ENCODE measurements around the gene STPG3. TPM values are rescaled to one million over a fixed set of nuclear protein-coding genes. Genes with fewer than 3 reads are reported as not detected.

Gene STPG3
- polyA plus RNA-seq, 2 of the 4 experiments (the other 2 are of a cell fraction), result not detected

DNA sequence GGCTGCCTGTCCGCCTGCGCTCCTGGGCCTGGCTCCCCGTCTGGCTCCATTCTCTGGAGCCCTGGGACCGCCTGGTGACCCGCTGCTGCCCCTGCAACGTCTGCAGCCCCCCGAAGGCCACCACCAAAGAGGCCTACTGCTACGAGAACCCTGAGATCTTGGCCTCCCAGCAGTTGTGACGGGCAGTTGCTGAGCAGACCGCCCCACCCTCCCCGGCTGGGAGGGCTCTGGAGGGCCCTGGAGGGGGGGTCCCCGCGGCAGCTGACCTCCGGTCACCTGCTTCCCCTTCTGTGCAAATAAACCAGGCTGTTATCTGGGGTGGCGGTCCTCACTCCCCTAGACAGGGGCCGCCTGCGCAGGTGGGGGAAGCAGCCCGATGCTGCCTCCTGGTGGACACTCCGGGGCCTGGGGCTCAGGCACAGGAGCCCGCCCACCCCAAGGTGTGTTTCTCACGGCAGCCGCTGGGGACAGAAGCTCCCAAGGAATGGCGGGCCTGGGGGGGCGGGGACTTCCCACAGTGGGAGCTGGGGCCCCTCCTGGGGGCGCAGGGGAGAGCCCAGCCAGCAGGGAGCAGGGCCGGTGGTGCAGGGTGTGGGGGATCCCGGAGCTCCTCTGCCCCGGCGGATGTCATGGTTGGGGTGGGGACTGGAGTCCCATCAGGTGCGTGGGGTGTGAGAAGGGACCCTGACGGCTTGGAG lies 14.7 kb upstream of the STPG3 start:
- no peak for TF ChIP-seq FOSL2 (IDR thresholded peaks at IDR 0.05)
- no peak for TF ChIP-seq FOSL2 (CRISPR knock-in tag; IDR thresholded peaks at IDR 0.05)
- TF ChIP-seq, protein P1, sequence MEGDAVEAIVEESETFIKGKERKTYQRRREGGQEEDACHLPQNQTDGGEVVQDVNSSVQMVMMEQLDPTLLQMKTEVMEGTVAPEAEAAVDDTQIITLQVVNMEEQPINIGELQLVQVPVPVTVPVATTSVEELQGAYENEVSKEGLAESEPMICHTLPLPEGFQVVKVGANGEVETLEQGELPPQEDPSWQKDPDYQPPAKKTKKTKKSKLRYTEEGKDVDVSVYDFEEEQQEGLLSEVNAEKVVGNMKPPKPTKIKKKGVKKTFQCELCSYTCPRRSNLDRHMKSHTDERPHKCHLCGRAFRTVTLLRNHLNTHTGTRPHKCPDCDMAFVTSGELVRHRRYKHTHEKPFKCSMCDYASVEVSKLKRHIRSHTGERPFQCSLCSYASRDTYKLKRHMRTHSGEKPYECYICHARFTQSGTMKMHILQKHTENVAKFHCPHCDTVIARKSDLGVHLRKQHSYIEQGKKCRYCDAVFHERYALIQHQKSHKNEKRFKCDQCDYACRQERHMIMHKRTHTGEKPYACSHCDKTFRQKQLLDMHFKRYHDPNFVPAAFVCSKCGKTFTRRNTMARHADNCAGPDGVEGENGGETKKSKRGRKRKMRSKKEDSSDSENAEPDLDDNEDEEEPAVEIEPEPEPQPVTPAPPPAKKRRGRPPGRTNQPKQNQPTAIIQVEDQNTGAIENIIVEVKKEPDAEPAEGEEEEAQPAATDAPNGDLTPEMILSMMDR (IDR thresholded peaks at IDR 0.05), result peak; percentile 97
- peak; percentile 76 to 84 for TF ChIP-seq RAD21 (conservative IDR thresholded peaks at IDR 0.05 in 1 of 2, IDR thresholded peaks at IDR 0.05 in 1 of 2)
- peak; percentile 70; the same call in 1 of the 2 replicates for TF ChIP-seq MAZ (IDR thresholded peaks at IDR 0.05; ENCODE audit: borderline replicate concordance, low read depth, low read length)
- TF ChIP-seq, protein P2, sequence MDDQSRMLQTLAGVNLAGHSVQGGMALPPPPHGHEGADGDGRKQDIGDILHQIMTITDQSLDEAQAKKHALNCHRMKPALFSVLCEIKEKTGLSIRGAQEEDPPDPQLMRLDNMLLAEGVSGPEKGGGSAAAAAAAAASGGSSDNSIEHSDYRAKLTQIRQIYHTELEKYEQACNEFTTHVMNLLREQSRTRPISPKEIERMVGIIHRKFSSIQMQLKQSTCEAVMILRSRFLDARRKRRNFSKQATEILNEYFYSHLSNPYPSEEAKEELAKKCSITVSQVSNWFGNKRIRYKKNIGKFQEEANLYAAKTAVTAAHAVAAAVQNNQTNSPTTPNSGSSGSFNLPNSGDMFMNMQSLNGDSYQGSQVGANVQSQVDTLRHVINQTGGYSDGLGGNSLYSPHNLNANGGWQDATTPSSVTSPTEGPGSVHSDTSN (IDR thresholded peaks at IDR 0.05), result 0 out of 2 replicates have a peak, but pooled peaks have one; percentile 16
- TF ChIP-seq, protein P3, sequence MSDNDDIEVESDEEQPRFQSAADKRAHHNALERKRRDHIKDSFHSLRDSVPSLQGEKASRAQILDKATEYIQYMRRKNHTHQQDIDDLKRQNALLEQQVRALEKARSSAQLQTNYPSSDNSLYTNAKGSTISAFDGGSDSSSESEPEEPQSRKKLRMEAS (IDR thresholded peaks at IDR 0.05), result peak; percentile 54
- peak; percentile 84 for TF ChIP-seq SMC3 (IDR thresholded peaks at IDR 0.05)
- TF ChIP-seq, protein P4, sequence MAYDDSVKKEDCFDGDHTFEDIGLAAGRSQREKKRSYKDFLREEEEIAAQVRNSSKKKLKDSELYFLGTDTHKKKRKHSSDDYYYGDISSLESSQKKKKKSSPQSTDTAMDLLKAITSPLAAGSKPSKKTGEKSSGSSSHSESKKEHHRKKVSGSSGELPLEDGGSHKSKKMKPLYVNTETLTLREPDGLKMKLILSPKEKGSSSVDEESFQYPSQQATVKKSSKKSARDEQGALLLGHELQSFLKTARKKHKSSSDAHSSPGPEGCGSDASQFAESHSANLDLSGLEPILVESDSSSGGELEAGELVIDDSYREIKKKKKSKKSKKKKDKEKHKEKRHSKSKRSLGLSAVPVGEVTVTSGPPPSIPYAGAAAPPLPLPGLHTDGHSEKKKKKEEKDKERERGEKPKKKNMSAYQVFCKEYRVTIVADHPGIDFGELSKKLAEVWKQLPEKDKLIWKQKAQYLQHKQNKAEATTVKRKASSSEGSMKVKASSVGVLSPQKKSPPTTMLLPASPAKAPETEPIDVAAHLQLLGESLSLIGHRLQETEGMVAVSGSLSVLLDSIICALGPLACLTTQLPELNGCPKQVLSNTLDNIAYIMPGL (CRISPR knock-in tag; IDR thresholded peaks at IDR 0.05; ENCODE audit: borderline replicate concordance), result 0 out of 2 replicates have a peak, but pooled peaks have one; percentile 18
- TF ChIP-seq, protein P5, sequence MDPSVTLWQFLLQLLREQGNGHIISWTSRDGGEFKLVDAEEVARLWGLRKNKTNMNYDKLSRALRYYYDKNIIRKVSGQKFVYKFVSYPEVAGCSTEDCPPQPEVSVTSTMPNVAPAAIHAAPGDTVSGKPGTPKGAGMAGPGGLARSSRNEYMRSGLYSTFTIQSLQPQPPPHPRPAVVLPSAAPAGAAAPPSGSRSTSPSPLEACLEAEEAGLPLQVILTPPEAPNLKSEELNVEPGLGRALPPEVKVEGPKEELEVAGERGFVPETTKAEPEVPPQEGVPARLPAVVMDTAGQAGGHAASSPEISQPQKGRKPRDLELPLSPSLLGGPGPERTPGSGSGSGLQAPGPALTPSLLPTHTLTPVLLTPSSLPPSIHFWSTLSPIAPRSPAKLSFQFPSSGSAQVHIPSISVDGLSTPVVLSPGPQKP (IDR thresholded peaks at IDR 0.05; ENCODE audit: low read depth, low read length), result no peak
- no peak for TF ChIP-seq TFCP2L1 (CRISPR knock-in tag; IDR thresholded peaks at IDR 0.05)
- TF ChIP-seq CHD2 (IDR thresholded peaks at IDR 0.05; ENCODE audit: low read length, partially characterized antibody), result no peak
- CTCF ChIA-PET, result interaction anchor here (0.6 to 13.1 kb wide), 67 partner anchors 8 to 431 kb away, joined by 3 to 236 read pairs (median 5); partner anchors contain the start of genes ANAPC2, CYSRT1, DPP7 and FUT7
- peak overlapping the region; percentile 65 for H3K4me2 ChIP-seq
- DNase-seq (ENCODE audit: low read depth in 1 of 2, low spot score in 1 of 2) (peak; percentile 82 to 93), FAIRE-seq (no peak), ATAC-seq (peak; percentile 20 to 69)
- no peaks in the 10 kb centered on the region for H3K9me3 ChIP-seq
- H3K4me1 ChIP-seq, result peaks cover 35% of the 10 kb centered on the region
- peak overlapping the region in 1 of 2 experiments; percentile 63; a peak in 3 of 6 replicates for H3K27ac ChIP-seq
- H3K4me3 ChIP-seq, result no peak overlapping the region
- WGBS (ENCODE audit: missing lambda C conversion rate), result 38% methylated on average over 20 of the region's 31 CpGs
- POLR2A ChIA-PET, result interaction anchor here (0.6 to 1.8 kb wide), 3 partner anchors 13 to 106 kb away, joined by 3 to 5 read pairs (median 4); no protein-coding TSS in a partner anchor

DNA sequence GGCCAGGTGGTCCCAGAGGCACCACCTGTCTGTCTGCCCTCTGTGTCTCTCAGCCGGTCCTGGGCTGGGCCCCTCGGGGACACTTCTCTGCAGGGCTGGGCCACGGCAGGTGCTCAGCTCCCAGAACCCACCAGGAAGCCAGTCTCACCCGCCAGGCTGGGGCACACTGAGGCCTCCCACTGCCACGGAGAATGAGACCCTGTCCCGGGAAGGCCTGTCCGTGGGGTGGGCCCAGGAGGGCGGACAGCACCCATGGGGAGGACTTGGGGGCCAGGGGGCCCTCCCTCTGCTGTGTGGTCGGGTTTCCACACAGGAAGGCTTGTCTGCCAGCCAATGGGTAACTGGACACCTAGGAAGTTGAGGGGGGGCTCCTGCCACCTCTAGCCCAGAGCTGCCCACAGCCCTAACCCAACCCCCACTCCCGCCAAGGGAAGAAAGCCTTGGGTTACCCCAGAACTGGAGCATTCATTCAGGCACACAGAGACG lies 14.1 kb upstream of the STPG3 start:
- peak overlapping the region; percentile 65 for H3K4me2 ChIP-seq
- TF ChIP-seq CEBPB (IDR thresholded peaks at IDR 0.05) (no peak), EHF (CRISPR knock-in tag; IDR thresholded peaks at IDR 0.05) (no peak), HOXB5 (CRISPR knock-in tag; IDR thresholded peaks at IDR 0.05) (no peak), NPAS2 (CRISPR knock-in tag; IDR thresholded peaks at IDR 0.05; ENCODE audit: borderline replicate concordance) (no peak)
- TF ChIP-seq, protein P6, sequence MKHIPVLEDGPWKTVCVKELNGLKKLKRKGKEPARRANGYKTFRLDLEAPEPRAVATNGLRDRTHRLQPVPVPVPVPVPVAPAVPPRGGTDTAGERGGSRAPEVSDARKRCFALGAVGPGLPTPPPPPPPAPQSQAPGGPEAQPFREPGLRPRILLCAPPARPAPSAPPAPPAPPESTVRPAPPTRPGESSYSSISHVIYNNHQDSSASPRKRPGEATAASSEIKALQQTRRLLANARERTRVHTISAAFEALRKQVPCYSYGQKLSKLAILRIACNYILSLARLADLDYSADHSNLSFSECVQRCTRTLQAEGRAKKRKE (CRISPR knock-in tag; IDR thresholded peaks at IDR 0.05; ENCODE audit: low read depth), result no peak
- TF ChIP-seq, protein P2 (IDR thresholded peaks at IDR 0.05), result no peak
- peak overlapping the region in 1 of 2 experiments; percentile 63; a peak in 3 of 6 replicates for H3K27ac ChIP-seq
- DNase-seq (ENCODE audit: low read depth in 1 of 2, low spot score in 1 of 2) (no peak), ATAC-seq (no peak), FAIRE-seq (no peak)
- H3K9me3 ChIP-seq, result no peaks in the 10 kb centered on the region
- ChIA-PET POLR2A (interaction anchor here (0.7 to 1.8 kb wide), 2 partner anchors 14 to 48 kb away, joined by 3 to 4 read pairs; no protein-coding TSS in a partner anchor), CTCF (interaction anchor here (0.6 to 13.1 kb wide), 64 partner anchors 8 to 431 kb away, joined by 3 to 236 read pairs (median 5); partner anchors contain the start of genes ANAPC2, CYSRT1, DPP7 and FUT7)
- H3K4me1 ChIP-seq, result peaks cover 35% of the 10 kb centered on the region
- 43% methylated on average over 3 of the region's 11 CpGs for WGBS (ENCODE audit: missing lambda C conversion rate)
- no peak overlapping the region for H3K4me3 ChIP-seq
